CD4-positive, alpha-beta T cell treated with Interleukin-21 for 1 hour (primary cell): ENCODE results near the gene ELP5.
"Not testable (repeated sequence)": the region's sequence is repeated elsewhere in the genome, so short reads cannot be mapped to it uniquely, and the experiment has no call there.

Experiments
- DNase-seq: peaks from one replicate; pipeline ENCODE4 v3.0.0-alpha.2; 2020

The ELP5 gene

DNA sequence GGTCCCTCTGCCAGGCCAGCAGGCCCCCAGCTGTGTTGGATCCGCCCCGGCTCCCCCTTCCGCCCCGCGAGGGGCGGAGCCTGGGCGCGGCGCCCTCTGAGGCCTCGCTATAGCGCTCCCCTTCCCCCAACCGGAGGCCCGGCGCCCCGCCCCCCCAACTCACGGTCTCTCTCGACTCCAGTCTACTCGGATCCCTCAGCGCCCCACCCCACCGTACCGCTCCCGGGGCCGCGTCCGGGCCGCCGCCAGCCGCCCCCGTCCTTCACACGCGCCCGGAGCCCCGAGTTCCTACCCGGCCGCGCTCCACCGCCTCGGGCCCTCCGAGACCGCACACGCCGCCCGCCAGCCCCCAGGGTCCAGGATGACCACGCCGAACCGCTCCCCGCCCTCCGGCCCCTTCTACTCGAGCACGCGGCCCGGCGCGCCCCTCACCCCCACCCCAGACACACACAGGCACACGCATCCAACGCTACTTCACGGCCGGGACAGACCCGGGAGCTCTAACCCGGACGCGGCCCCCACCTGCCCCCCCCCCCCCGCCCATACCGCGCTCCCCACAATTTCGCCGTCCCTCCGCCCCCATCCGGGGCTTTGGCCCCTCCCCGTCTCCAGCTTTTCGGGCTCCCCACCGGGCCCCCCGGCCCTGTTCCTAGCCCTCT is 14.1 kb upstream of the ELP5 start:
- peak; percentile 89 for DNase-seq

DNA sequence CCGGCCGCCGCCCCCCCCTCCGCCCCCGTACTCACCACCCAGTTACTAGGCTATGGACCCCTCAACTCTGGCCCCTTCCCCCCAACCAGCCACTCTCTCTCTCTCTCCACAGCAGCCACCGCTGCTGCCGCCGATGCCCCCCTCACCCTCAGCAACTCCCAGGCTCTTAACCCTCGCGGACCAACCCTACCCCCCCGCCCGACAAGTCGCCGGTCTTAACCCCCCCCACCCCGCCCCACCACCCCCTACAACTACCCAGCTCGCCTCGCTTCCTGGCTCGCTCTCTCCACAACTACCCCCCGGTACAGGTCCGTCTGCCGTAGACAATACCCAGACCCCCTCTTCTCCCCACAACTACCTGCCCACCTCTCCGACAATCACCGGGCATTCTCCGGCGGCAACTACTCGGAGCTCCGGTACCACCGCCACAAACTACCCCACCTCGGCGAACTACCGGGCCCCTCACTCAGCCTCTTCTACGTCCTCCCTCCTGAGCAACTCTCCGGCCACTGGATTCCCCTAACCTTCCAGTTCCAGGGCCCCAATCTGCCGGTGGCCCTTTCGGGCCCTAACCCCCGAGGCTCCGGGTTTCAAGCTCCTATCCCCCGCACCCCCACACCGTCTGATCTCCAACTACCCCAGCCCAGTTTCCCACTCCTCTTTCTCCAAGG is 13.5 kb upstream of the ELP5 start:
- DNase-seq: peak; percentile 59

DNA sequence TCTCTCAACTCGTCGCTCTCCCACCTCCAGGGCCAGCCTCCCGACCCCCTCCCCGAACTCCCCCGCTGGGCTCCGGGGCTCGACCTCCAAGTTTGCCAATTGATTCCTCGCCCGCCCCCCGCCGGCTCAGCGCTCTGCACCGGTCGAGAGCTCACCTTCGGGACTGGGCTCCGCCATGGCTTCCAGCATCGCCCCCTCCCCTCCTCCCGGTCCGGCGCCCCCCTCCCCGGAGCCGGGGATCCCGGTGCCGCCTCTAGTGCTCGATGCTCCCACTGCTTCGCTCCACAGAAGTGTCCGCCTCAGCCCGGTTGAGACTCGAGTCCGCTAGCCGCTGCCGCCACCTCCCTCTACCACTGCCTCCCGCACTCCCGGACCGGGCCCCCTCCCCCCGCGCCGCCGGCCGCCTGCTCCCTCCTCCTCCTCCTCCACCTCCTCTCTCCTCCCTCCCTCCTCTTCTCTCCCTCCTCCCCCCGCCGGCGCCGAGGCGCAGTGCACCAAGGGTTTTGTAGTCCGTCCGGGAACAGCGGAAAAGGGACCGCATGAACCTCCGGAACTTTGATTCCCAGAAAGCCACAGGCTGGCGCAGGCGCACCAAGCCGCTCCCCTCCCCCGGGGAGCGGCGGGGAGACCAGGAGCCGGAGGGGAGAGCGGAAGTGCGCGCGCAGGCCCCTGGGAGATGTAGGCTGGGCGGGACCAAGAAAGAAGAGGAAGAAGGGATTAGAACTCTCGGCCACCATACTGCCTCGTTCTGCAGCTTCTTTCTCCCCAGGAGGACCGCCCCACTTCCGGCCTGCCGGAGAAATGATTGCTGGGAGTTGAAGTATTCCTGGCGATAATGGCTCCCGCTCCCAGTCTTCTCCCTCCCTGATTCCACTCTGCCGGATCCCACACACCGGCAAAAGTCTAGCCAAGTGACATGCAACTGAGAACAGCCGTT is 12.7 kb upstream of the ELP5 start, which contains the start of gene PHF23:
Gene PHF23, minus strand, starts transcription at position 367 of the 937 bp plus-strand sequence. Its CDS starts 178 bp downstream, at position 189.
- DNase-seq: peak; percentile 99

DNA sequence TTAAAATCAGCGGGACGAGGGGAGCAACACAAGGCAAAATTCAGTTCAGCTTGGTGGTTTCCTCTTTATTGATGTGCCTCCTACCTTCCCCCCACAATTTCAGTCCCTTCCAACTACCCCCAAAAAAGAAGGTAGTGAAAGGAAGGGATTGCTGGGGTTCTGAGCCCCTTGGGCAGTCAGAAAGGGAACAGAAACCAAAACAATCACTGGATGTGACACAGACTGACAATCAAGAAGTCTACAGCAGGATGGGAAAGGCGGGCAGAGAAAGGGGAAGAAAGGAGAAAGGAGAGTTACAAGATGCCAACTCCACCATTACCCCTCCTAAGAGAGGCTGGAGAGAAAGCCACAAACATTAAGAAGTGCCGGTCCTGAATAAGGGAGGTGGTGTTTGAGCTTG is 11.6 kb upstream of the ELP5 start:
- DNase-seq: no peak

DNA sequence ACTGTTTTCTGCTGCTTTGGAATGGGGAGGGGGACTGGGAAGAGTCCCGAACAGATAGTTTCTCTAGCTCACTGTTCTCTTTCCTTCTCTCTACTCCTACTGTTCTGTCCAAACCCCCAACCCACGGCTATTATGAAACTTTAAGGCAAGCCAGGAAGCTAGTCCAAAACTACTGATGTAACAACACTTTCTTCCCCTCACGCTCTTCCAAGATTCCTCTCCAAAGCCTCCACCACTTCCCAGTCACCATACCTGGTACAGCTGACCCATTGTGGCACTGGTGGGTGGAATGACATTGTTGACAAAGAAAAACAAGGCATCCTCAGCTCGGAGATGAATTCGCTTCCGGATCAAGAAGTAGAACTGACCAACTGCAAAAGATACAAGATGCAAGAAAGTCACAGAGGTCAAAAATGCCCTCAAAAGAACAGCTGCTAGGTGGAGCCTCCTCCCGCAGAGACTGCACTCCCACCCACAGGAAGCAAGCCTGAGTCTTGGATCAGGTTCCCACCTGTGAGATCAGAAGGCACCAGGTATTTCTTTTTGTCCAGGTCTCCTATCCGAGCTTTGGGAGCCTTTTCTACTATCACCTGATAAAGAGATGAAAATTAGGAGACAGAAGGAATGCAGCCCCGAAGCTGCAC is 10.8 kb upstream of the ELP5 start:
- no peak for DNase-seq

DNA sequence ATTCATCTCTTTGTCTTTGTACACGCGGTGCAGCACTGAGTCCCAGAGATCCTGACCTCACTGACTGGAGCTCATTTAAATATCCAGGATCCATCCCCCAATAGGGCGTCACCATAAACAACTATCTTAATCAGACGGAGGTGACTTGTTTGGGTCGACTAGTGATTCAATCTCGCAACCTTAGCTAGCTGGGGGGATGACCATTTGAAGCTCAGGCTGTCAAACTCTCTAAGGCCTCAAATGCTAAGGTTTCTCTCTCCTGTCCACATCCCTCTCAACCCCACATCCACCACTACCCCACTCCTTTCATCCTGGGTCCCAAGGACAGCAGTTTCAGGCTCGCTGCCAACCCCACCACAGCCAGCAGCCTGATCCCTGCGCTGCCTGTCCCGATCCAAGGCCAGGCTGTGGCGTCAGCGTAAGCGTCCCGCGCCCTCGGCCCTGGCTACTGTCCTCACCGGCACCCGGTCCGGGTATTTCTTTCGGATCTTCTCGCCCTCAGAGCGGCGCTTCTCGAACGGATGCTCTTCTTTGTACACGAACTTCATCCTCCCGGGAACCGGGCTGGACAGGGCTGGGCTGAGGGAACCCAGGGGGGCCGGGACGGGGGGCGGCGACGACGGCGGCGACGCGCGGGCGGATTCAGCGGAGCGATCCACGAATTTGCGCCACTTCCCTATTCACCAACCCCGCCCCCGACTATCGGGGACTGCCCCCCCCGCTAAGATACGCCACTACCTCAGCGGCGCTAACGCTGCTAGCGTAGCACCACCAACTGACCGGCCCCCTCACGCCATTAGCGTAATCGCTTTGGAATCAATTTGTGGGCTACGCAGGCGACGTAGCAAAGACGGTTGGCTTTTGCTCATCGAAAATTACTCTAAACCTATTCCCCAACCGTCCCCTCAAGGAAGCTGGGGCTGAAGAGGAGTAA is 10.0 kb upstream of the ELP5 start, which contains the start of gene GABARAP:
Gene GABARAP, minus strand, starts transcription at position 667 of the 934 bp plus-strand sequence. Its CDS starts 119 bp downstream, at position 548.
- DNase-seq: peak; percentile 94

DNA sequence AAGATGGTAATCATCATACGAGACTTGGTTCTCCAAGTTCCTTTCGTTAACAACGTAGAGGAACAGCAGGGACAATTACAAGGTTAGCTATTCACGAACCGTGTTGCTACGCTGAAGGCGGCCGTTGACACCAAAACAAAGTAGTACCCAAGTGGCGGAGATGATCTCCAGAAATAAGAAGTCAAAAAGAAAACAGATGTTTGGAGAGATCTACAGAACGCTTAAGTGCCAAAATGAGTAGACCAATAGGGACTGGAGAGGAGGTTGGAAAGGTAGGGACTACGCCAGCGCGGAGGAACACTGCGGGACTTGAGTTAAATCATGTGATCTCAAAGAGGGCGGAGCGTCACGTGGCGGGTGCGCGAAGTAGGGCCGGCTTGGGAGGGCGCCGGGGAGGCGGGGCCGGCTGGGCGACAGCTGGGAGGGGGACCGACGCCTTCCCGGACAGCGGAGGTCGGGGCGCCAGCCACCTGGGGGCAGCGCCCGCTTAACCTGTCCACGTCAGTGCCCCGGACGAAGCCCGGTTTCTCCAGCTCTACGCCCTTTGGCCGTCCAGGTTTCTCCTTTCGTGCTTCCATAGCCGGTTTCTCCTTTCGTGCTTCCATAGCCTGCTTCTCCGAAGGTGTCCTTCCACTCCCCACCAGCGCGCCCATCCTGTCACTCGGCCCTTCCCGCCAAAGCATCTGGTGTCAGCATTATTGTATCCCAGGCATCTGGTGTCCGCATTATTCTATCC is 9.1 kb upstream of the ELP5 start:
- peak; percentile 95 for DNase-seq

DNA sequence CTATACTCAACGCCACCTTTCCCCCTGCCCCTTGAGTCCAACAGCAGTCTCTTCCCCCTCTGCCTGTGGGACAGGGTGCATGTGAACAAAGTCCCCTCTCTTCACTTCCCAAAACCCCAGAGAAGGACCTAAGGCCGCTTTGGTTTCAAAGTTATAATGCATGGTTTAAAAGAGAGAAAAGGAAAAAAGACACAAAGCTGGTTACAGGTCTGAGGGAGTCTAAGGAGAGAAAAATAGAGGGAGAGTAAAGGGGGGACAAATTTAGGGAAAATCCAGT is 8.6 kb upstream of the ELP5 start:
- DNase-seq: no peak

DNA sequence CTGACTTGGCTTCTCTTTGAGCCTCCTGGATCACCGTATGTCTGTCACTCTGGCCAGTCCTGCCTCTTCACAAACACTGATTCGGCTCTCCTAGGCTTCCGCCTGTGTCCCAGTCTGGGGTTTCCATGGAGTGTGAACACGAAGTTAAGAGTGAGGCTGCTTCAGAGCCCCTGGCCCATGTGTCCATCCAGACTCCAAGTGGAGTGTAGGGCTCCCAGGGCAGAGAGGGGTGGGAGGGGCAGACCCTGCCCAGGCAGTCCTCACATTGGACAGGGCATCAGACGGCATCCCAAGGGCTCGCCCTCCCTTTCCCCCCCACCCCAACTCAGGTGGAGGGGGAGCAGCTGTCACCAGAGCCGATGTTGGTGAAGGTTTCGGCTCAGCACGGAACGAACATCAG is 8.2 kb upstream of the ELP5 start:
- DNase-seq: not testable (repeated sequence)

DNA sequence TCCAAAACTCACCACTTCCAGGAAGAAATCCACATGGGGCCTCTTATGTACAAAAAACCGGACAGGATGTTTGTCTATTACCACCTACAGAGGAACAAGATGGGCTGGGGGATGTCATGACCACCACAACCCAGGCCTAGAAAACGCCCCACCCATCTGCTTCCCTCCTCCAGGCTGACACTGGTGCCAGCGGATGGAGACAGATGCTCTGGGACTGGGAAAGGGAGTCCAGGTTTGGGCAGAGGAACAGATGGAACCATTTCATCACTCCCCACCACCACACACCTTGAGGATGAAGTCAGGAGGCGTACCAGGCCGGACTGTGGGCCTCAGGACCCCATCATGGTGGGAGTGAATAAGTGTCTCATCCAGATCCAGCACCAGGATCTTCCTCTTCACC is 5.2 kb upstream of the ELP5 start:
- no peak for DNase-seq

DNA sequence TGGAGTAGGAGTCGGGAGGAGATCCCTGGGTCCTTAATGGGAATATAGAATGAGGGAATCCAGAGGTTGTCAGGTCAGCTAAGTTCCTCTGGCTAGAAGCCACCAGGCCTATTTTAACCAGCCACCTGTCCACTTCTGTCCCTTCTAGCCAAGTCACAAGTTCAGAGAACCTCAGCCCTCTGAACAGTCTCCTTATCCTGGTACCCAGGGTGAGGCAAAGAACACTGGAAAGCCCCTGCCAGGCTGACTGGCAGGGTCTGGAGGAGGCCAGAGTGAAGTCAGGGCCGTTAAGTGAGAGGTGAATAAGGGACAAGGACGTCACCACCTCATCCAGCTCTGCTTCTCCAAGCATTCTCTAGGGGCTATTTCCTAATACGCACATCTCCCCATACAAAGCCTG is 3.2 kb upstream of the ELP5 start:
- DNase-seq: no peak

DNA sequence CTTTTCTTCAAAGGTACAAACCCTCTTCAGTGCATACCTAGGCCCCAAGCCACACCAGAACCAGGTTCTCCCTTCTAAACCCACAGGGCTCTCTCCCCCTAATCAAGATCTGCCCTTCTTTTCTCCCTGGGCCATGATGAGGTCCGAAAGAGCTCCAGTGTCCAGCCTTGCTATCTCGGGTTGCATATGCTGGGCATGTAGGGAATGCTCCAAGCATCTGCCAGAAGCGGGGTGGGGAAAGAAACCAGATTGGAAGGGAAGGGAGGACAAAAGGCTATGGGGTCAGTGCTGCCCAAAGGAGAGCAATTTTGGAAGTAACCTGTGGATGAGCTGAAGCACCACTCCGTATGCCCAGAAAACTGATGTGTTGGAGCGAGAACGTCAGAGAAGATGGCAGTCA is 2.8 kb upstream of the ELP5 start:
- no peak for DNase-seq

DNA sequence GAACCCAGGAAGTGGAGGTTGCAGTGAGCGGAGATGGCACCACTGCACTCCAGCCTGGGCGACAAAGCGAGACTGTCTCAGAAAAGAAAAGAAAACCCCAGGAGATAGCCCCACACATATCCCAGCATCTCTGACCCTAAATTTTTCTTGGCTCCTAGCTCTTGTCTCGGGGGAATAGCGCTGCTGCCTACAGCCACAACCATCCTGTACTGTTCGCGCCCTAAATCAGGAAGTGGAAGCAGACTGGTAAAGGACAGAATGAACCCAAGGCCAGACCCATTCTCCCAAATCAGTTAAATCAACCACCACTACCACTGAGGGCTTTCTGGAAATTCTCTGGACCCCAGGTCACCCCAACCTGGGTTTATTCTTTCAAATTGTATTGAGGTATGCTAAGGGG is 2.2 kb upstream of the ELP5 start:
- DNase-seq: no peak

DNA sequence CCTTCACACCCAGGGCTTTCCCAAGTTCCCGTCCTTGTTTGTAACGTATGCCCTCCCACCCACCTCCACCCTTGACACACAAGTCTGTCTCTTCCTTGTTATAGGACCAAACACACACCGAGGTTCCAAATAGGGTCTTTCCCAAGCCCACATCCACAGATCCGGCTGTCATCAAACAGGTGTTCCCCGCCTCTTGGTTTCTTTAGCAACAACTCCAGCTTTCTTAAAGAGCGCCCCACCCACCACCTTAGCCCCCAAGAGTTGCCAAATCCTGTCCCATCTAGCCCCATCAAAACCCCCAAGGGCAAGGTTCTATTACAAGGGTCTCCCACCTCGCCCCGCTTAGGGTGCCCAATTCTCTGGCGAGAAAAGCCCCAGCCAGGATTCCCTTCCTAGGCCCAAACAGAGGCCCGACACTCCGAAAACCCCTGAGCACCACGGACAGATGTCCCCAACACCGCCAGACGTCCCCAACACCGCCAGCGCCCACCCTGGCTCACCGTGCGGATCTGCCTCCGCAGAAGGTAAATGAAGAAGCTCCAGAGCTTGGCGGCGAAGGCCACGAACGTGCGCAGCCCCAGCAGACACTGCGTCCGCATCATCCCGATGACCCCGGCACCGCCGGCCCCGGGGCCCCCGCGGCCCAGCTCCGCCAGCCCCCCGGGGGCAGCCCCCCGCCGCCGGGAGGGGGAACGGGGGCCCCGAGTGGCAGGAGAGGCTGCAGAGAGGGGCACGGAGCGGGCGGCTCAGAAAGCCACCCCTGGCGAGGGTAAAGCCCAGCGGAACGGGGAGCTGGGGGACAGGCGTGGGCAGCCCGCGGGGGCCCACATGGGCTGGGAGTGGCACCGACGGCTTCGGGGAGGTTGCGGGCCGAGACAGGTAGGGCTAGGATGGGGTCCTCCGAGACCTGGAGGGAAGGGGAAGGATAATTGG is 1.1 kb upstream of the ELP5 start:
- peak; percentile 77 for DNase-seq

DNA sequence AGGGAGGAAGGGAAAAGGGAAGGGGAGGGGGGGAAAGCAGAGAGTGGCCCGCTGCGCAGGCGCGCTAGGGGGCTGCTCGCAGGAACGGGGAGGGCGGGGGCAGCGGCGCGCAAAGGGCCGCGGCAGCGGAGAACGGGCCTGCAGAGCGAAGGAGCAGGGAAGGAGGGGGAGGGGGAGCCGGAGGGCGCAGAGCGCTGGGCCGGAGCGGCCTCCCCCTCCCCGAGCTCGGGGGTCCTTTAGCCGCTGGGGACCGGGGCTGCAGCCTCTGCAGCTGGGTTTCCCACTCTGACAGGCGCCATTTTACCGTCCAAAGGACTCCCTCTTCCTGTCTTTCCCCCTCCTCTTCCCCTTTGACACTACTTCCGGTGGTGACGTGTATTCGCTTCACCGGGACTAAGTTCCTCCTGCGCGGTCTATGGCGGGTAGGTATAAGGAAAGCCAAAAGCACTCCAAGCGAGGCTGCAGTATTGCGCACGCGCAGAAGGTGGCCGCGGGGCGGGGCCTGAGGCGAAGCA is 297 bp upstream of the ELP5 start, which contains the start of gene CTDNEP1:
Gene CTDNEP1, minus strand, starts transcription at position 74 of the 515 bp plus-strand sequence. CDS start 438 bp downstream, outside the sequence.
- DNase-seq: peak; percentile 99

DNA sequence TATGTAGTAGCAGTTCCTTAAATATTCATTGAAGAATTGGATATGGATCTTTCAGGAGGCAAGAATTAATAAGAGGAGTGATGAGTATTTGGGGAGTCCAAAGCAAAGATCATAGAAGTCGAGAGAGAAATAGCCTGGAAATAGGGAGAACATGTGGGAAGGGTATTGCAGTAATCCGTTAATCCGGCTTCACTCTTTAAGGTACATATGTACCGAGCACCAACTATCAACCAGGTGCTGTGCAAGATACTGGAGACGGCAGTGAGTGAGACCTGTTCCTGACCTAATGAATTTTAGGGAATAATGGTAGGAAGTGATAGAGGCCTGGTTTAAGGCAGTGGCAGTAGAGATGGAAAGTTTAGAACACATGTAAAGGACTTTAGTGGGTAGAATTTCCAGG is 1.1 kb downstream of the ELP5 start:
- DNase-seq: no peak

DNA sequence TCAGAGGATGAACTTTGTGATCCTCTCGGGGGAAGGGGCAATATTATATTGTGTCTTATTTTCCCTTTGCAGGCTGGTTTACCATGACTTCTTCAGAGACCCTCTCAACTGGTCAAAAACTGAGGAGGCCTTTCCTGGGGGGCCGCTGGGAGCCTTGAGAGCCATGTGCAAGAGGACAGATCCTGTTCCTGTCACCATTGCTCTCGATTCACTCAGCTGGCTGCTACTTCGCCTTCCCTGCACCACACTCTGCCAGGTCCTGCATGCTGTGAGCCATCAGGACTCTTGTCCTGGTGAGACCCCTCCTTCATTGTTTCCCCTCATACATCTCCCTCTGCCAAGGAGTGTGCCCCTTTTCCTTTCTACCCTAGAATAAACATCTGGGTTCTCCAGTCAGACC is 2.5 kb downstream of the ELP5 start:
- no peak for DNase-seq

DNA sequence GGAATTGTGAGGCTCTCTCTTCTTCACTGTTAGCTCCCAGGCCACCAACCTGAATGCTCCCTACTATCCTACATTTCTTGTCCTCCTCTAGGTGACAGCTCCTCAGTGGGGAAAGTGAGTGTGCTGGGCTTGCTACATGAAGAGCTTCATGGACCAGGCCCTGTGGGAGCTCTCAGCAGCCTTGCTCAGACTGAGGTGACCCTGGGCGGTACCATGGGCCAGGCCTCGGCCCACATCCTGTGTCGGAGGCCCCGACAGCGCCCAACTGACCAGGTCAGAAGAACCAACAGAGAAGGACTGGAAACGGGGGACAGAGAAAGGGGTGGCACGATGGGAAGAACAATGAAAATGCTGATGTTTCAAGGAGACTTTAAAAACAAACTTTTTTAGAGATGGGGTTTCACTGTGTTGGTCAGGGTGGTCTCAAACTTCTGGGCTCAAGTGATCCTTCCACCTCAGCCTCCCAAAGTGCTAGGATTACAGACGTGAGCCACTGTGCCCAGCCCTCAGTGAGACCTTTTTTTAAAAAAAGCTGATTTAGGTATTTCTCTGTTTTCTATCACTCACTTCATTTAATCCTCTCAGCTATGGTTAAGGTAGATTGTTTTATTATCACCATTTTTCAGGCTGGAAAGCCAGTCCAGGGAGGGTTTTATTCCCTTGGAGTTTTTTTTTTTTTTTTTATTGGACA is 4.9 kb downstream of the ELP5 start:
- no peak for DNase-seq
